ENCODE data around the gene MTERF1. TPM values are rescaled to one million over a fixed set of nuclear protein-coding genes. Genes with fewer than 3 reads are reported as not detected.
"Not testable (repeated sequence)": the region's sequence is repeated elsewhere in the genome, so short reads cannot be mapped to it uniquely, and the experiment has no call there.

MTERF1 gene
- total RNA-seq, 1 donor from 2014 or later = 5.0 TPM

- no peaks in the 10 kb centered on the region for H3K27me3 ChIP-seq
- intact Hi-C loops (cut with DNase I) = no loop called here
Observed at GRCh38 chr7:91899563-91899962, 19.1 kb upstream of the MTERF1 start.

GRCh38 chr7:91898240-91898992 is 17.9 kb upstream of the MTERF1 start:
- intact Hi-C loops (cut with DNase I) = no loop called here
- Histone ChIP-seq H3K4me3 (no peak overlapping the region), H3K9me3 (no peaks in the 10 kb centered on the region)

More at GRCh38 chr7:91899563-91899962, 19.1 kb upstream of the MTERF1 start:
- no peaks in the 10 kb centered on the region for H3K36me3 ChIP-seq
- H3K4me1 ChIP-seq = no peaks in the 10 kb centered on the region
- H3K9me3 ChIP-seq = no peaks in the 10 kb centered on the region
- H3K27ac ChIP-seq = no peak overlapping the region
- DNase-seq (ENCODE audit: low spot score in 2 of 2) = no peak
- no peak overlapping the region for H3K4me3 ChIP-seq
- TF ChIP-seq CTCF (IDR thresholded peaks at IDR 0.05) = no peak

GRCh38 chr7:91894781-91895480 is 14.4 kb upstream of the MTERF1 start:
- no peak for DNase-seq (ENCODE audit: low spot score in 2 of 2)
- Histone ChIP-seq H3K27ac (no peak overlapping the region), H3K36me3 (no peaks in the 10 kb centered on the region)

More at GRCh38 chr7:91898240-91898992, 17.9 kb upstream of the MTERF1 start:
- H3K27me3 ChIP-seq = no peaks in the 10 kb centered on the region
- no peak overlapping the region for H3K27ac ChIP-seq
- no peaks in the 10 kb centered on the region for H3K4me1 ChIP-seq
- no peaks in the 10 kb centered on the region for H3K36me3 ChIP-seq
- TF ChIP-seq CTCF (IDR thresholded peaks at IDR 0.05) = no peak
- no peak for DNase-seq (ENCODE audit: low spot score in 2 of 2)

GRCh38 chr7:91893699-91894098 is 13.2 kb upstream of the MTERF1 start:
- H3K4me1 ChIP-seq; DNase-seq (ENCODE audit: low spot score in 2 of 2); H3K9me3 ChIP-seq; H3K36me3 ChIP-seq; intact Hi-C loops (cut with DNase I); H3K27me3 ChIP-seq; H3K27ac ChIP-seq; H3K4me3 ChIP-seq: not testable (repeated sequence)

More at GRCh38 chr7:91894781-91895480, 14.4 kb upstream of the MTERF1 start:
- no peak for TF ChIP-seq CTCF (IDR thresholded peaks at IDR 0.05)
- H3K4me1 ChIP-seq = no peaks in the 10 kb centered on the region
- intact Hi-C loops (cut with DNase I) = no loop called here
- H3K27me3 ChIP-seq = no peaks in the 10 kb centered on the region
- no peak overlapping the region for H3K4me3 ChIP-seq
- no peaks in the 10 kb centered on the region for H3K9me3 ChIP-seq

- no peak for TF ChIP-seq CTCF (IDR thresholded peaks at IDR 0.05)
- Histone ChIP-seq H3K36me3 (no peaks in the 10 kb centered on the region), H3K9me3 (no peaks in the 10 kb centered on the region), H3K4me1 (no peaks in the 10 kb centered on the region), H3K27me3 (no peaks in the 10 kb centered on the region), H3K4me3 (no peak overlapping the region), H3K27ac (no peak overlapping the region)
- intact Hi-C loops (cut with DNase I) = no loop called here
- no peak for DNase-seq (ENCODE audit: low spot score in 2 of 2)
Observed at GRCh38 chr7:91892821-91893340, 12.4 kb upstream of the MTERF1 start.

GRCh38 chr7:91892099-91892705 is 11.7 kb upstream of the MTERF1 start:
- Histone ChIP-seq H3K9me3 (no peaks in the 10 kb centered on the region), H3K4me3 (no peak overlapping the region), H3K27ac (no peak overlapping the region), H3K27me3 (no peaks in the 10 kb centered on the region), H3K36me3 (no peaks in the 10 kb centered on the region), H3K4me1 (no peaks in the 10 kb centered on the region)
- no peak for DNase-seq (ENCODE audit: low spot score in 2 of 2)
- intact Hi-C loops (cut with DNase I) = no loop called here
- TF ChIP-seq CTCF (IDR thresholded peaks at IDR 0.05) = no peak

- H3K27ac ChIP-seq; H3K4me3 ChIP-seq; H3K9me3 ChIP-seq; DNase-seq (ENCODE audit: low spot score in 2 of 2); H3K27me3 ChIP-seq; intact Hi-C loops (cut with DNase I); H3K4me1 ChIP-seq; H3K36me3 ChIP-seq: not testable (repeated sequence)
Observed at GRCh38 chr7:91888271-91889175, 8.0 kb upstream of the MTERF1 start.
